SHP77 treated with DMSO at 0.1 percent for 48 hours (cell line): ENCODE measurements around the gene NUDT22.
"Not testable (repeated sequence)": the region's sequence is repeated elsewhere in the genome, so short reads cannot be mapped to it uniquely, and the experiment has no call there.

Source experiments
- DNase-seq: peaks from one replicate; lab custom pipeline; 2025; lab: John Stamatoyannopoulos, UW

Gene NUDT22

DNA sequence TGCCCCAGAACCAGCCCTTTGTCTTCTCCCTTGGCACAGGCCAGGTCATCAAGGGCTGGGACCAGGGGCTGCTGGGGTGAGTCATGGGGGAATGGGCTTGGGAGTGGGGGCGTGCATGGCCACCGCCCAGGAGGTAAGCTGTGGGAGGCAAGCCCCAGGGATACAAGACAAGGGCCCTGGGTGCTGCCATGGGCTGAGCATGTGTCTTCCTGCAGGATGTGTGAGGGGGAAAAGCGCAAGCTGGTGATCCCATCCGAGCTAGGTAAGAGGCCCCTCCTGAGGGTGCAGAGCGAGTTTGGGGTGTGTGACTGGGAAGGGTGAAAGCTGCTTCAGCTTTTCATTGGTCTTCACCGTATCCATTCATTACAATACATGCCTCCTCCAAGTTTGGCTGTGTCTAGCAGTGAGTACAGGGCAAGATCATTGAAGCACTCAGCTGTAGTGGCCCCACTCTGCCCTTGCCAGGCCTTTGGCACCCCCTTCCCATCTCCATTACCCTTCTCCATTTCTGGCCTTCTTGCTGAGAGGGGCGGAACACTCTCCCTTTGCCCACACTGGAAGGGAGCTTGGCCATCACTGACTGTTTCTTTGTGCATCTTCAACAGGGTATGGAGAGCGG is 17.3 kb downstream of the NUDT22 start:
- DNase-seq, result no peak

DNA sequence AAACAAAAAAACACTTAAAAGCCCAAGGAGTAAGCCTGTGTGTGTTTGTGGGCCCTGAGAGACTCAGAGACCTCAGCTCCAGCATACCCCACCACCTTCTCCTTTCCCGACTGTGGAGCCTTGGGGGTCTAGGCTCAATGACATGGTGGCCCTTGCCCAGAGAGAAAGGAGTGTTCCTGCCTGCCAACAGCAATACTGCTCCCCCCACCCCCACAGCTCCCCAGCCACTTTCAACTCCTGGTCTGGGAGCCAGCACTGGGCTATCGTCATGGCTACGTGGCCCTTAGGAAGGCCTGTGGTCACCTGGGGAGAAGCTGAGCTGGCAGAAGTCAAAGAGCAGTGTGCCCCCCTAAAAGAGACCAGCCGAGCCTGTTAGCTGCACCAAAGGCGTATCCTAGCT is 18.0 kb downstream of the NUDT22 start:
- DNase-seq, result no peak

DNA sequence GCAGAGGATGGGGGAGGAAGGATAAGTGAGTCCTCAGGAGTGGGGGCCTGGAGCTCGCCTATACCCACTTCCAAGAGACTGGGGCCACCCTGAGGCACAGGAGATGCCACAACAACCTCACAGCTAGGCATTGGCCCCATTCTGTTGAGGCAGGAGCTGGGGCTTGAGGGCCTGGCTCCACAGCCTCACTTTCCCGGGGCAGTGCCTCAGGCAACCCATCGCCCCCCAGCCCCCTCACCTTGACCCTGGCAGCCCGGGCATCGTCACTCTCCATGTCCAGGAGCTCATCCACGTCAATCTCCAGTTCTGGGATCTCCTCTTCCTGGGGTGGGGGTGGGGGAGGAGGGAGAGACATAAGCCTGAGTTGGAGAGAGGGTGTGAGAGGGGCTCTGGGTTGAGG is 18.9 kb downstream of the NUDT22 start:
- no peak for DNase-seq

DNA sequence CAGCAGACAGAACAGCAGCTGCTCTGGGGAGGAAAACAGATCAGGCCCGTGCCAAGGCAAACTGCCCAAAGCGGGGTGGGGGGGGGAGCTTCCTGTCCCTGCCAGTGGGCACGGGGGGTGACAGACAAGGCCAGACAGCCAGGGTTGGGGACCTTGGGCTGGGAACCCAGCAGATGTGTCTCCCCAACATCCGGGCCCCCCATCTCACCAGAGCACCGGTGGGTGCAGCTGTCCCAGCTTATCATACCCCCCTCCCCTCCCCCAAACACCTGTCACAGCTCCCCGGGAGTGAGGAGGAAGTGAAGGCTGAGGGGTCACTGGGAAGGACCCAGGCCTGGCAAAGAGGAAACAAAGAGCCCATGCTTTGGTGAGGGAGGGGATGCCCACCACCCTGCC is 19.3 kb downstream of the NUDT22 start:
- no peak for DNase-seq

DNA sequence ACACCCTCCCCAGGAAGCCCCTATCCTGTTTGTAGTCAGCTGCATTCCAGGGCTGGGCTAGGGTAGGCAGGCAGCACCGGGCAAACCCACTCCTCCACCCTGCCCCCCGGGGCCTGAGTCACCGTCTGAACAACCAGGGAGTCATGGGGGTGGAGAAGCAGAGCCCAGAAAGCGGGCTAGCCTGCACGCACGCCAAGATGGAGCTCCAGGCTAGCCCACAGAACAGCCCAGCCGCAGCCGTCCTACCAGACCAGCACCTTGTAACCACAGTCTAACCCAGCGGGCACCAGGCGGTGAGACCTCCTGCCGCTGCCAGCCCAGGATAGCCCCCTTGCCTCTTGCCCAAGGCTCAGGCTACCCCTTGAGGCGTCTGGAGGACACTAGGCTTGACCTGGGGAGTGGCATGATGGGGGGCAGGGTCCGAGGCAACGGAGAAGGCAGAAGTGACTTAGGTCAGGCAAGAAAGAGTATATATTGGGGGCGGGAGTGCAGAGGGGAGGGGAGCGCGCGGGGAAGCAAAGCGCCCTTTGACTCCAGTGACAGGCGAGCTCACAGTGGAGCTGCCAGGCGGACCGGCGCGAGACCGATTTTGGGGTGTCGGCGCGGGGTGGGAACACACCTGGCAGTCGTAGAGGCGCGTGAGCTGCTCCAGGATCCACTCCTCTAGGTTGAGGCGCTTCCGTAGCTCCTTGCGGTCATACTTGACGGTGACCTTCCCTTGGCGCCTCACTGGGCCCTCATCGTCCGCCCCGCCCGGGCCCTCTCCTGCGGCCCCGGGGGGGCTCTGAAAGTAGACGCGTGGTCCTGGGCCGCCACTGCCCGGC is 19.9 kb downstream of the NUDT22 start:
- no peak for DNase-seq

DNA sequence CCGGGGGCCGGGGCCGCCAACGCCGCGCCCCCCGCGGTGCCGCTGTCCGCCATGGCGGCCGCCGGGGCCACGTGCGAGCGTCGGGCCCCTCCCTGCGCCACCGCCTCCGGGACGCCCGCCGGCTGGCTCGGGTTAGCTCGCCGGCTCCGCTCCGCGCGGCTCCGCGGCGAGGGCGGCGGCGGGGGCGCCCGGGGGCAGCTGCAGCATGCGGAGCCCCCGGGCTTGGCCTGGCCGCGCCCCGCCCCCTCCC is 20.5 kb downstream of the NUDT22 start:
- not testable (repeated sequence) for DNase-seq

DNA sequence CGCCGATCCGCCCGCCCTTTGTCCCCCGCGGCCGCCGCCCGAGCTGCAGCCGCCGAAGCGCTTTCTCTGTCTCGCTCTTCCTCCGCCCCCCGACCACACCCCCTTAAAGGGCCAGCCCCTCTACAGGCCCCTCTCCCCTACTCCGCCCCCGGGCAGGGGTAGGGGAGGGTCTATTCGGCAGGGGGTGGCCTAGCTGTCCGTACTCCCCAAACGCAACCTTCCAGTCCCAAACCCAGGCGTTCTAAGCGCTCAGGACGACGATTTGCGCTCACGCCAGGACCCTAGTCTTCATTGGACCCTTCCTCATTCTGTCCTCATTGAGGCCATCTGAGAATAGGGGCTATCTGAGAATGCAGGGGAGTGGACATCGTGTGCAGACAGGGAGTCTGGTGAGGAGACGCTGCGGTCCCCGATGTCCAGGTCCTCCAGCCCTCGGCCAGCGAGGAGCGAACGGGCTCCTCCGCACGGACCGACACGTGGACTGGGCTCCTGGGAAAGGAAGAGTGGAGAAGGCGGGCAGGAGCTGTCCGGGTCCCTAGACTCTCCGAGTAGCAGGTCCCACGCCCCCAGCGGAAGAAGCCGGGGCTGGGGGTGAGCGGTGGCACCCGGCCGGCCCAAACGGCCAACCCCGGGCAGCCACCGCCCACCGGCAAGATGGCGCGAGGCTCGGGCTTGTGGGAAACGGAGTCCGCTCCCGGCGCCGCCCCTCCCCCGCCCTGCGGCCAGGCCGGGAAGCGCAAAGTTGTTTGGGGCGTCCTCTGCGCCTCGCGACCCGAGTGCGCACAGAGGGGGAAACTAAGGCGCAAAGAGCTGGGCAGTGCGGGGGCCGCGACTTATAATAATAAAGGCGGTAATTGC is 21.0 kb downstream of the NUDT22 start, which contains the start of gene PPP1R14B:
Gene PPP1R14B, minus strand, starts transcription at position 73 of the 858 bp plus-strand sequence. CDS start 270 bp downstream, outside the sequence.
- peak; percentile 62 for DNase-seq

DNA sequence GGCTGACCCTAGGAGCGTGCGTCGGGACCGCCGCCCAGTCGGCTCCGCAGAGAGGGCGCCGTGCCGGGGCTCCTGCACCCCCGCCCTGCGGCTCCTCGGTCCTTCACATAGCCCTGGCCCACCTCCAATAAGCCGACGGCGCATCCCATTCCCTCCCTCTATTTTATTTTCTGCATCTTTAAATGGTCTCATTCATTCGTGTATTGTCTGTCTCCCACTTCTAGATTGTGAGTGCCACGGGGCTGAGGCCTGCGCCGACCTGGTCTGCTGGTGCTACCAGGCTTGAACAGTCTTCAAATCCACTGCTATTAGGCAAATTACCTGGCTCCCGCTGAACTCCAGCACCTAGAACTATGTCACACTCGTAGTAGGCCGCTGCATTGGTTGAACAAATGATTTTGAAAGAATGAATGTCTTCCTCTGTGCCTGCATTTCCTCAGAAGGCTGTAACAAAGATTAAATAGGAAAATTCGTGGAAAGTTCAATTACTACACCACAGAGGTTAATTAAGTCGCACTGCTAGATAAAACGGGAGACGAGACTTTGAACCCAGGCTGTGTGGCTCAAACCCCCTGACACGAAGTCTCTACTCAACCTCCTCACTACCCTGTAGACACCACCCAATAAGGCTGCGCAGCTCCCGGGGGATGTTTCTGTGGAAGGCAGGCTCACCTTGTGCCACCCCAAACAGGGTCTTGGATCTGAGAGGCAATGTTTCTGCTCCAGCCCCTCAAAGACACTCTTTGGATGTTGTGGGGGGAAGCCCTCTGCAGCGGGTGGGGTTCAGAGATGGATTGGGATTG is 21.9 kb downstream of the NUDT22 start:
- no peak for DNase-seq

DNA sequence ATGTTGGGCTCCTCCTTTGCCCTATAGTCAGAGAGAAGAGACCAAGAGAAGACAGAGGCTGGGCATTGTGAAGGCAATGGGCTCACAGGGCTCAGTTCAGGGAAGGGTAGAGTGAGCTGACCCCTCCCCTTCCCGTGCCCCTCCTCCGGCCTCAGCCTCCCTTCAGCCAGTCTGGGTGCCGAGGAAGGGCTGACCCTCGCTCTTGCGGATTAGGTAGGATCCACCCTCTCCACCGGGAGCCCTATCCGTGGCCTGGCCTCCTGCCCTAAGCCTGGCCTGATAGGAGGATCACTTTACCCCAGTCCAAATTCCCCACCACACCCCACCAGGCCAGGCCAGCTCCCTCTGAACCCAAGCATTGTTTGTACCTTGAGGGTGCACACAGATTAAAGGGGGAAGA is 22.5 kb downstream of the NUDT22 start:
- no peak for DNase-seq

DNA sequence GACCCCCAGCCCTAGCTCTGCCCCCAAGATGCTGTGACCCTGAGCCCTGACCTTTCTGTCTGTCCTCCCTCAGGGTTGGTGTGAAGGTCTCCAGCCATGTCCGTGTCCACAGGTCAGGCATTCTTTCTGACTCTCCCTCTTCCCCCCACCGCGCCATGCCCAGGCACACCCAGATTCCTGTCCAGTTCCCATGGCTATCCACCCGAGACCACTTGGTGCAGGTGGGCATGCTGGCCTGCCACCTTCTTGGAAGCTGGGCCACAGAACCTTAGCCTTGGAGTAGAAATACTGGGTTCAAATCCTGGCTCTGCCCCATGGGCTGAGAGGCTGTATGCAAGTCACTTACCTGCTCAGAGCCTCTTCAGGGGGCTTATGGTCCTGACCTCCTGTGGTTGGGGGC is 23.0 kb downstream of the NUDT22 start:
- no peak for DNase-seq

DNA sequence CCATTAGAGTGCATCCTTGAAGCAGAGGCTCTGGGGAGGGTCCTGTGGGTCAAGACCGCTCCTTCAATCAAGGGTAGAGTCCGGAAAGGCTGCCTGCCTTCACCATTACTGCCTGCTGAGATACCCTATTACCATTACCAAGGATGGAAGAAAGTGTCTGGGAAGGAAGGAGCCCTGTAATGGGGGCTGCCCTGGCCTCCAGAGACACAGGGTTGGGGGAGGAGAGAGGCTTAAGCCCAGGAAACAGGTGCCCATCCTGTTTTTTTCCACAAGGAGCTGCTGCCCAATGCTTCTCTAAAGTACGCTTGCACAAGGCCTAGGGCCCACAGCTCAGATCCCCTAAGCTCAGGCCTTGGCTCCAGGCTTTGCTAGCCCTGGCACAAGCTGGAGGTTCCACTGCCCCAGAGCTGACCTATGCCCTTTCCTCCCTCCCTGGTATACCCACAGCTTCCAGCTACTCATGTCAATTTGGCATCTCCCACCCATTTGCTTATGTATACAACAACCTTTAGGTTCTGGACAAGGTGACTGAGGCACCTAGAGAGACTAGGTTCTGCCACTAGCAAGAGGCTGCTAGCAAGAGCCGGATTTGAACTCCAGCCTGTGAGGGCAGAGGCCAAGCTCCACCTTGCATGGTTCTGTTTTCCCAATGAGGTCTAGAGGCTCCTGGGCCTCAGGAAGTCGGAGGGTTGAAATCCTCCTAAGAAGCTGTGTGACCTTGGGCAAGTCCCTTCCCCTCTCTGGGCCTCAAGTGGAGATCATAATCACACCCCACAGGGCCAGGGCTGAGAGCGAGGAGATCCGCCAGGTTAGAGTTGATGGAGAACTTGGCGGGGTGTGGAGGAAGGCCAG is 23.7 kb downstream of the NUDT22 start:
- DNase-seq, result no peak

DNA sequence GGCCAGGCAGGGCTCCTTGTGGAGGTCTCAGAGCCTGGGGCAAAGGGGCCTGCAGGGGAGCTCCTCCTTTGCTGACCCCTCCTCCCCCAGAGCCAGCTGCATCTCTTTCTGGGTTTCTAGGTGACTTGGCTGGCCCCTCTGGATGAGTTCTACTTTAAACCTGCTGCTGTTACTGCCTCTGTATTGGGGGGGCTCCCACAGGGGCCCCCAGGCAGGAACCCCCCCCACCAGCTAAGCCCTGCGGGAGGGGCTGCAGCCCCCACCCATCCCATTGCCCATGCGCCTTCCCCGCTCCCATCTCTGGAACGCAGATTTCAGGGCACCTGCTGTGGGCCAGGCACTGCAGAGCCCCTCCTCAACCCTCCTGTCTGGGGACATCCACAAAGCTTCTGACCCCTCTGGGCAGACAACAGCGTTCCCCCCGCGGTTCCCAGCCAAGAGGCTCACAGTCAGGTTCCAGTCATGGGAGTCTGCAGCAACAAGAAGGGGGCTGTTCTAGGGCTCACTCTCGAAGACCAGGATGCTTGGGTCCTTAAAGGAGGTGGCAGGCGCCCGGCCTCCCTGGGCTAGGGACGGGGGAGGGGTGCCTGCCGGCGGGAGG is 24.4 kb downstream of the NUDT22 start:
- DNase-seq, result no peak

DNA sequence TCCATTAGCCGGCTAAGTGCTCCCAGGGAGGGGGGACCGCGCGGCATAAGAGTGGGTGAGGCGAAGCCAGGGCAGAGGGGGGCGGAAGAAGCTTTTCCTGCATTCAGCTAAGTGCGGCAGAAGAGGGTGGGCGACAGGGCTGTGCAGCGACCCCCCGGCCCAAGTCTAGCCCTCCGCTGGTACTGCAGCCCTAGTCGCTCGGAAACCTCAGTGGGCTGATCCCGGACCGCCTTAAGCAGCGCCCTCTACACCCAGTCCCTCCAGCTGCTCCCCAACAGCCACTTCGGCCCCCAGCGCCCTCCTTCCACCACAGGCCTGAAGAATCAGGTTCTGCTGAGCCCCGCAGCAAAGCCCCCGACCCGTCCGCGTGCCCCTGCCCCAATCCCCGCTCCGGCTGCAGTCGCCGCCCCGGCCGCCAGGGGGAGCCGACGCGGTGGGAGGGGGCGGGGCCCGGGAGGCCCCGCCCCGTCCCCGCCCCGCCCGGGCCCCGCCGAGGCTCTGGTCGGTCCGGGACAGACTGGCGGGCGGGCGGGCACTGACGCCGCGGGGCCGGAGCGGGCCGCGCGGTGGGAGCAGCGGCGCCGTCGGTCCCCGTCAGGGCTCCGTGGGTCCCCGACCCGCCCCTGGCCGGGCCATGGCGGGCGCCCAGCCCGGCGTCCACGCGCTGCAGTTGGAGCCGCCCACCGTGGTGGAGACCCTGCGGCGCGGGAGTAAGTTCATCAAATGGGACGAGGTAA is 25.1 kb downstream of the NUDT22 start, which contains the start of gene PLCB3:
Gene PLCB3, plus strand, starts transcription at position 515 of the 737 bp plus-strand sequence. Its CDS starts 120 bp downstream, at position 635.
- no peak for DNase-seq

DNA sequence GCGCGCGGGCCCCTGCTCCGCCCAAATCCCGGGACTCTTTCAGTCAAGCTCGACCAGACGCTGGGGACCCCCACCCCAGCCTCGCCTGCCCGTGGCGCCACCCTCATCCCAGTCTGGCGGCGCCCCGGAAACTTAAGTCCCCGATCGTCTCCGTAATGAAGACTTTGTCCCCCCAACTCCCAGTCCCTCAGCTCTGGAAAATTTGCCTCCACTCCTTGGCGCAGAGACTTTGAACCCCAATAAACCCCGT is 25.6 kb downstream of the NUDT22 start:
- DNase-seq, result no peak

DNA sequence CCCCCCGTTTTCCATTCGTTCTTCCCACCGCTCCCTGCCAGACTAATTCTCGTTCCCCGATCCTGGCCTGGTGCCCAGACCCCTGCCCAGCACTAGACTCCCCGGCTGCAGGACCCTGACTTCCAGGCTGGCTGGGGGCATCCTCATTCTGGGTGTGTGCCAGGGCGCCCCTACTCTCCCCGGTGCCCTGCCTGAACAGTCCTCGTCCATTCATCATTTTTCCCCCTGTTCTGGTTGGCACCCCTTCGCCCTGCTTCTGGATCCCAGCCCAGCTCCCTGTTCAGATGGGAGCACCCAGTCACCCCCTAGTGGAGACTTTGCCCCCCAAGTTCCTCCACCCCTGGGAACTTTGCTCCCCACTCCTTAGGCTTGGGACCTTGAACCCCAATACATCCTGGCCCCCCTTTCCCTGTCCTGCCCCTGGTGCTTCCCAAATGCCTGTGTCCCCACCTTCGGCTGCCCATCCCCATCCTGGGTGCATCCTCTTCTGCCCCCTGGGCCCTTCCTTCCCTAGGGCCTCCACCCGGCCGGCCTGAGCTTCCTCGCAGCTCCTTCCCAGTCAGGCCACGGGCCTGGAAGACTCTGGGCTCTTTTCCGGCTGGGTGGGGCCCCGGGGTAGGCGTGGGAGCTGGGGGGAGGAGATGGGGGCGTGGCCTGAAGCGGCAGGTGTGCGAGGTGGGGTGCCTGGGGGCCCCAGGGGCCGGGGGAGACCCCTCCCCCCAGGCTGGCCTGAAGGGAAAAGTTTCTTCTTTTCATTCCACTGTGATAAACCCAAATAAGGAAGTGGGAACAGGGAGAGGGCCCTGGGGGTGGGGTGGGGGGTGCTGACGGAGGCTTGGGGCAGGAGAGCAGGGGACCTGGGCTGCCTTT is 26.2 kb downstream of the NUDT22 start:
- DNase-seq, result no peak

DNA sequence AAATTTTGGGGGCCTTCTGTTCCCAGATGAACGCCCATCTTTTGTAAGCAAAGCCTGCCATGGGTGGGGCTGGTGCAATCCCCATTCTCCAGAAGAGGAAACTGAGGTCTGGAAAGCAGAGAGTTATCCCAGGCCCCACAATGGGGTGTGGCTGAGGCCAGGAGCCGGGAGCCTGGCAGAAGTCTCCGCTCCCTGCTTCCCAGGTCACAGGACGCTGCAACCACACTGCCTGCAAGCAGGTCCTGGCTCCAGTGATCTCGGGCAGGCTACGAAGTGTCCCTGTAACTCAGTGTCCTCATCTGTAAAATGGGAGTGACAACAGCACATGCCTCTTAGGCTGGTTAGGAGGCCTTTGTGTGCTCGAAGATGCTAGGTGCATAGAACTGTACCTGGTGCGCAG is 27.0 kb downstream of the NUDT22 start:
- DNase-seq, result no peak

DNA sequence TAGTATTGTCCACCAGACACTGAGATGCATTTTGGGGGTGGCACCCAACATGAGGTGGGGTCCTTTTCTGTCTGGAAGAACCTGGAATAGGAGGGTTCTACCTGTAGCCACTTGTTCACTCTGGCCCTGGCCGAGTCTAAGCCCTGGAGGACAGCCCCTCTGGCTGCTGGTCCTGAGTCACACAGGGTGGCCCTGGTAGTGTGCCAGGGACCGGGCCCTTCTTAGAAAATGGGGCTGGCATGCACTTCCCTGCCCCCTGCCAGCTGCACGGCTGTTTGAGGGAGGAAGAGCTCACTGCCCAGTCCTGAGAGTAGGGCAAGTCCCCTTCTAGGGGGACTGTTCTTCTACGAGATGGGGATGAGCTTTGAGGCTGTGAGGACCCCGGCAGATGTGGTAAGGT is 27.4 kb downstream of the NUDT22 start:
- no peak for DNase-seq

DNA sequence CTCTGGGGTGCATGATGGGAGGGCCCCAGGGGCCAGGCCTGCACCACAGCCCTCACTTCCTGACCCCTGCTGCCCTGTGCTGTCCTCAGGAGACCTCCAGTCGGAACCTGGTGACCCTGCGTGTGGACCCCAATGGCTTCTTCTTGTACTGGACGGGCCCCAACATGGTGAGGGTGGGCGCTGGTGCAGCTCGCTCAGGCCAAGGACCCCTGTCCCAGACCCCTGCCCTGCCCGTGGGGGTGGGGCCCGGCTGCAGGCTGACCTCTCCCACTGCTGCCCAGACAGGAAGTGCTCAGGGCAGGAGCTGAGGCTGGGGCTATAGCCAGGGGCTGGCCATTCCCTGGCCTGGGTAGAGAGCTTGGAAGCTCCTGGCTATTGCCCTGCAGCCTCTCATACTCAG is 28.3 kb downstream of the NUDT22 start:
- DNase-seq, result no peak
